K562 (cell line): Measurements from ENCODE around the gene WASL. TPM values are rescaled to one million over a fixed set of nuclear protein-coding genes. Genes with fewer than 3 reads are reported as not detected.
A peak's percentile ranks its signal among the peaks of the same experiment; 100 is the strongest.

Experiments used
- ATAC-seq: fragments of 200-7000 bp; cut with Tn5 transposase; 3 replicates; pipeline ENCODE4 v1.9.1; 2020; ENCODE audit warnings: moderate library complexity
- BruUV-seq: library from RNA; stranded (reverse); fragments of 400-500 nt; replicated peaks from 2 replicates; lab custom pipeline; 2021; lab: Mats Ljungman, UMichigan
- CTCF ChIA-PET: fragments of 300-600 bp; formaldehyde crosslinking; extraction: SDS; loops from one replicate; lab custom pipeline; 2021; ENCODE audit warnings: low intra/inter-chr PET ratio; lab: Yijun Ruan, JAX
- POLR2A ChIA-PET: fragments of 300-600, 350-650 bp; sonication (Branson Sonifier 250); formaldehyde crosslinking; extraction: SDS; loops from one replicate; lab custom pipeline; 2021; ENCODE audit warnings: antibody characterized with exemption, inconsistent platforms; lab: Yijun Ruan, JAX
- DNase-seq, 4 experiments: peaks; one replicate each; pipeline versions ENCODE4 v3.0.0 to v3.0.0-alpha.2; 2011 to 2018; ENCODE audit warnings: low spot score in 3 of 4, mixed read lengths in 3 of 4; ENCODE audit errors: extremely low read depth in 1 of 4
- FAIRE-seq: peaks from 2 replicates; lab custom pipeline; 2011; peaks lifted over from hg19 to GRCh38; lab: Jason Lieb, UNC
- H2AFZ ChIP-seq: 2 replicates; pipeline ENCODE4 v1.6.0; 2011; ENCODE audit warnings: low read depth, low read length, control low read depth, inconsistent platforms
- H3K27ac ChIP-seq: fragments of 200-600 bp; 3 replicates; pipeline ENCODE4 v1.8.0; 2011; ENCODE audit warnings: low read depth, mild to moderate bottlenecking, control low read depth, inconsistent platforms, low read length, moderate library complexity, mixed read lengths; ENCODE audit errors: extremely low read depth
- H3K27me3 ChIP-seq, 2 experiments: fragments of 300-600 bp in 1 of 2; 2 replicates in 1 of 2; 3 replicates in 1 of 2; pipeline versions ENCODE4 v1.6.0 to v1.8.0; 2011; ENCODE audit warnings: inconsistent platforms in 2 of 2, low read length in 2 of 2, mild to moderate bottlenecking in 1 of 2, mixed read lengths in 1 of 2, moderate library complexity in 1 of 2; ENCODE audit not compliant: control insufficient read depth in 2 of 2, insufficient read depth in 2 of 2
- H3K36me3 ChIP-seq: fragments of 300-600 bp; 3 replicates; pipeline ENCODE4 v1.8.0; 2011; ENCODE audit warnings: mild to moderate bottlenecking, low read length, inconsistent platforms; ENCODE audit not compliant: control insufficient read depth, insufficient read depth
- H3K4me1 ChIP-seq, 2 experiments: fragments of 200-600 bp in 1 of 2; replicated peaks in 1 of 2; 2 replicates in 1 of 2; 3 replicates in 1 of 2; pipeline versions ENCODE4 v1.5.1 to v1.8.0; 2011; ENCODE audit warnings: inconsistent platforms in 2 of 2, low read length in 2 of 2, mild to moderate bottlenecking in 1 of 2, mixed read lengths in 1 of 2, moderate library complexity in 1 of 2; ENCODE audit not compliant: control insufficient read depth in 2 of 2, insufficient read depth in 2 of 2
- H3K4me2 ChIP-seq: 2 replicates; pipeline ENCODE4 v1.6.1; 2011; ENCODE audit warnings: low read length, control low read depth, inconsistent platforms, mixed read lengths; ENCODE audit not compliant: insufficient read depth
- H3K4me3 ChIP-seq: fragments of 200-600 bp; sonication (generic), shearing (Covaris generic); 2 replicates; pipeline ENCODE4 v1.5.1; 2016; ENCODE audit warnings: control low read depth, inconsistent platforms
- H3K79me2 ChIP-seq: fragments of 200-600 bp; 3 replicates; pipeline ENCODE4 v1.8.0; 2011; ENCODE audit warnings: low read length, inconsistent platforms; ENCODE audit not compliant: control insufficient read depth, insufficient read depth
- H3K9ac ChIP-seq, 2 experiments: 2 replicates each; pipeline versions ENCODE4 v1.6.0 to v1.6.1; 2011; ENCODE audit warnings: low read depth in 2 of 2, low read length in 2 of 2, control low read depth in 1 of 2, inconsistent platforms in 1 of 2, mild to moderate bottlenecking in 1 of 2, mixed read lengths in 1 of 2; ENCODE audit not compliant: insufficient read depth in 1 of 2
- H3K9me1 ChIP-seq: one replicate; pipeline ENCODE4 v1.6.0; 2011; ENCODE audit warnings: inconsistent platforms, mild to moderate bottlenecking, low read length, moderate library complexity; ENCODE audit not compliant: control insufficient read depth, insufficient read depth
- H3K9me3 ChIP-seq: replicated peaks from 2 replicates; pipeline ENCODE4 v1.5.1; 2011; ENCODE audit warnings: low read depth, low read length, inconsistent platforms; ENCODE audit not compliant: control insufficient read depth, insufficient read depth
- H4K20me1 ChIP-seq: replicated peaks from 2 replicates; pipeline ENCODE4 v1.6.1; 2011; ENCODE audit warnings: low read length, inconsistent platforms, mixed read lengths; ENCODE audit not compliant: control insufficient read depth, insufficient read depth
- ARID4B ChIP-seq: sonication (generic); formaldehyde crosslinking; IDR thresholded peaks from 2 replicates; pipeline ENCODE4 v1.8.0; 2022; ENCODE audit warnings: mild to moderate bottlenecking, missing genetic modification reagents
- COPS2 ChIP-seq: fragments of 450-650 bp; conservative IDR thresholded peaks from 2 replicates; pipeline ENCODE4 v1.6.1; 2016; ENCODE audit warnings: mild to moderate bottlenecking, moderate library complexity
- KDM1A ChIP-seq, 2 experiments: fragments of 450-650 bp; IDR thresholded peaks; 2 replicates each; pipeline ENCODE4 v1.6.1; 2016; ENCODE audit warnings: mild to moderate bottlenecking in 2 of 2
- RNF219 ChIP-seq: fragments of 250-450 bp; sonication (Bioruptor Pico); IDR thresholded peaks from 2 replicates; pipeline ENCODE4 v1.5.0; 2022; ENCODE audit warnings: mild to moderate bottlenecking
- YBX1 ChIP-seq: fragments of 450-650 bp; IDR thresholded peaks from 2 replicates; pipeline ENCODE4 v1.7.1; 2016; ENCODE audit warnings: mild to moderate bottlenecking
- WGBS: fragments of 100-300 bp; shearing (Covaris generic); methylation state at CpG from one replicate; pipeline ENCODE4 v1.1.6; 2016; ENCODE audit warnings: low coverage, mixed read lengths; ENCODE audit not compliant: insufficient coverage; ENCODE audit errors: missing lambda C conversion rate; 5-methylcytosine and 5-hydroxymethylcytosine counted together
- in situ Hi-C: fragments of 300-500 bp; cut with MboI; formaldehyde crosslinking; loops from 4 replicates; pipeline ENCODE4 v1.15.0; 2018; ENCODE audit warnings: inconsistent platforms, mixed read lengths
- intact Hi-C: fragments of 100-400 bp; cut with micrococcal nuclease; formaldehyde crosslinking; loops from 2 replicates; pipeline ENCODE4 v1.14.2; 2022
- polyA plus RNA-seq, 8 experiments: library from polyadenylated mRNA; depleted of rRNA in 4 of 8; stranded (reverse) in 5 of 8; unstranded in 3 of 8; fragments of >200 nt; fragmentation: Nextera tagmentation in 2 of 8; fragmentation: Illumina TruSeq in 1 of 8; extraction: Ambion mirVana in 2 of 8; extraction: Trizol in 1 of 8; gene quantifications; 2 replicates each; pipeline versions ENCODE4 v1.2.1 to v1.2.3, GENCODE V29; 2011 to 2014; ENCODE audit warnings: inconsistent platforms in 1 of 8, missing spikeins in 1 of 8
- total RNA-seq, 7 experiments: library from RNA; depleted of rRNA in 6 of 7; stranded (reverse); fragments of >200 nt in 6 of 7; fragmentation: Illumina TruSeq in 2 of 7; extraction: Trizol in 2 of 7; gene quantifications; 2 replicates each; pipeline versions ENCODE4 v1.2.1 to v1.2.3, GENCODE V29; 2011 to 2021; ENCODE audit warnings: low replicate concordance in 1 of 7

WASL gene
- total and polyA plus RNA-seq, 9 of the 15 experiments (the other 6 are each of a cell fraction or from before 2014, with no cell fraction given) = 3.2 to 13.9 (median 8.3) TPM

GRCh38 chr7:123752534-123752933 lies 3.7 kb upstream of the WASL start:
- Histone ChIP-seq H3K79me2 (peaks cover 51% of the 10 kb centered on the region), H3K36me3 (peaks cover 3% of the 10 kb centered on the region; the same call in 1 of the 3 replicates), H4K20me1 (peaks cover 6% of the 10 kb centered on the region), H3K9me1 (no peaks in the 10 kb centered on the region), H3K27me3 (no peaks in the 10 kb centered on the region), H3K4me3 (no peak overlapping the region), H3K4me2 (peak overlapping the region; percentile 29), H3K9me3 (no peaks in the 10 kb centered on the region), H3K9ac (peak overlapping the region in 1 of 2 experiments; percentile 94; a peak in 1 of 4 replicates), H3K27ac (no peak overlapping the region), H2AFZ (no peak overlapping the region), H3K4me1 (peaks cover 5 to 15% of the 10 kb centered on the region in 2 experiments; a peak in 4 of 5 replicates)
- no peak for ATAC-seq
- in situ Hi-C loops = no loop called here
- WGBS = 36% methylated on average over 3 of the region's 3 CpGs
- DNase-seq = no peak
- FAIRE-seq = no peak
- BruUV-seq = no TSS peak
- CTCF ChIA-PET = no interaction called here
- POLR2A ChIA-PET = interaction anchor here (1.4 kb wide), 1 partner anchor 10 kb away, joined by 3 read pairs; no protein-coding TSS in a partner anchor
- intact Hi-C loops = no loop called here
- TF ChIP-seq ARID4B (no peak), RNF219 (no peak), COPS2 (no peak), KDM1A (IDR thresholded peaks at IDR 0.05) (peak; percentile 49 to 50; a peak in 2 of 4 replicates), YBX1 (no peak)
